Suprapubic skin (tissue), 4 donors: ENCODE measurements around the gene RAPGEF3. TPM values are rescaled to one million over a fixed set of nuclear protein-coding genes. Genes with fewer than 3 reads are reported as not detected.
A peak's percentile ranks its signal among the peaks of the same experiment; 100 is the strongest.

Source experiments
- DNase-seq, 2 donors: peaks; one replicate each; pipeline ENCODE4 v3.0.0-alpha.2; 2019; ENCODE audit warnings: low spot score in 2 of 2
- H3K27ac ChIP-seq: fragments of 200-600 bp; sonication (generic); one replicate; pipeline ENCODE4 v1.5.1; 2019
- H3K27me3 ChIP-seq: fragments of 200-600 bp; sonication (generic); one replicate; pipeline ENCODE4 v1.5.1; 2019
- H3K36me3 ChIP-seq: fragments of 200-600 bp; sonication (generic); one replicate; pipeline ENCODE4 v1.5.1; 2019
- H3K4me1 ChIP-seq: fragments of 200-600 bp; sonication (generic); one replicate; pipeline ENCODE4 v1.5.1; 2019
- H3K4me3 ChIP-seq: fragments of 200-600 bp; sonication (generic); one replicate; pipeline ENCODE4 v1.5.1; 2019; ENCODE audit warnings: mild to moderate bottlenecking
- H3K9me3 ChIP-seq: fragments of 200-600 bp; sonication (generic); one replicate; pipeline ENCODE4 v1.5.1; 2019
- CTCF ChIP-seq, 2 donors: fragments of 200-600 bp in 1 of 2; fragments of 450-650 bp in 1 of 2; sonication (generic) in 1 of 2; IDR thresholded peaks; one replicate each; pipeline ENCODE4 v1.5.1; 2016 to 2019; ENCODE audit warnings: antibody characterized with exemption in 2 of 2, mild to moderate bottlenecking in 1 of 2, moderate library complexity in 1 of 2
- EP300 ChIP-seq: sonication (generic); formaldehyde crosslinking; IDR thresholded peaks from one replicate; pipeline ENCODE4 v1.6.1; 2017; ENCODE audit warnings: antibody characterized with exemption
- POLR2A ChIP-seq, 2 donors: fragments of 450-650 bp; IDR thresholded peaks; one replicate each; pipeline ENCODE4 v1.6.1; 2017; ENCODE audit warnings: antibody characterized with exemption in 2 of 2, mild to moderate bottlenecking in 2 of 2, moderate library complexity in 2 of 2
- POLR2AphosphoS5 ChIP-seq, 3 donors: sonication (generic); formaldehyde crosslinking; IDR thresholded peaks; one replicate each; pipeline ENCODE4 v1.6.1; 2017; ENCODE audit warnings: antibody characterized with exemption in 3 of 3
- WGBS: methylation state at CpG from one replicate; pipeline ENCODE4 v1.1.5; 2018; 5-methylcytosine and 5-hydroxymethylcytosine counted together
- total RNA-seq, 4 donors: library from RNA; depleted of rRNA; stranded (reverse); fragments of >200 nt; gene quantifications; one replicate each; pipeline ENCODE4 v1.1.0, GENCODE V29; 2016

Gene RAPGEF3
- total RNA-seq, 4 donors from 2014 or later, result 9.3 to 48.9 (median 20.0) TPM

- Histone ChIP-seq H3K9me3 (no peaks in the 10 kb centered on the region), H3K27ac (no peak overlapping the region), H3K4me1 (peaks cover 66% of the 10 kb centered on the region), H3K27me3 (no peaks in the 10 kb centered on the region), H3K4me3 (no peak overlapping the region), H3K36me3 (no peaks in the 10 kb centered on the region)
- DNase-seq, result no peak
- TF ChIP-seq POLR2A (IDR thresholded peaks at IDR 0.05) (no peak), CTCF (IDR thresholded peaks at IDR 0.05) (no peak), EP300 (no peak), POLR2AphosphoS5 (IDR thresholded peaks at IDR 0.05) (no peak)
- WGBS, result 95% methylated on average over 2 of the region's 2 CpGs
Observed at GRCh38 chr12:47732504-47732903, 26.2 kb downstream of the RAPGEF3 start.

- WGBS, result 58% methylated on average over 5 of the region's 5 CpGs
- TF ChIP-seq POLR2AphosphoS5 (IDR thresholded peaks at IDR 0.05) (no peak), EP300 (no peak), CTCF (IDR thresholded peaks at IDR 0.05) (no peak), POLR2A (IDR thresholded peaks at IDR 0.05) (no peak)
- no peak overlapping the region for H3K4me3 ChIP-seq
- H3K9me3 ChIP-seq, result no peaks in the 10 kb centered on the region
- no peaks in the 10 kb centered on the region for H3K27me3 ChIP-seq
- no peak overlapping the region for H3K27ac ChIP-seq
- DNase-seq, result no peak
- no peaks in the 10 kb centered on the region for H3K36me3 ChIP-seq
- H3K4me1 ChIP-seq, result peaks cover 59% of the 10 kb centered on the region
Observed at GRCh38 chr12:47731723-47732122, 27.0 kb downstream of the RAPGEF3 start.

- no peak for DNase-seq
- TF ChIP-seq EP300, result no peak
- TF ChIP-seq CTCF (IDR thresholded peaks at IDR 0.05), result no peak
- no peak for TF ChIP-seq POLR2A (IDR thresholded peaks at IDR 0.05)
- no peak for TF ChIP-seq POLR2AphosphoS5 (IDR thresholded peaks at IDR 0.05)
- no peaks in the 10 kb centered on the region for H3K27me3 ChIP-seq
- 60% methylated on average over 8 of the region's 8 CpGs for WGBS
- H3K4me1 ChIP-seq, result peaks cover 59% of the 10 kb centered on the region
- H3K27ac ChIP-seq, result peak overlapping the region; percentile 20
- no peaks in the 10 kb centered on the region for H3K9me3 ChIP-seq
- H3K36me3 ChIP-seq, result no peaks in the 10 kb centered on the region
- H3K4me3 ChIP-seq, result no peak overlapping the region
Observed at GRCh38 chr12:47730341-47730744, 28.3 kb downstream of the RAPGEF3 start.

GRCh38 chr12:47729233-47729632, 29.4 kb downstream of the RAPGEF3 start:
- peaks cover 58% of the 10 kb centered on the region for H3K4me1 ChIP-seq
- 53% methylated on average over 3 of the region's 3 CpGs for WGBS
- no peak for TF ChIP-seq CTCF (IDR thresholded peaks at IDR 0.05)
- TF ChIP-seq POLR2A (IDR thresholded peaks at IDR 0.05), result no peak
- TF ChIP-seq POLR2AphosphoS5 (IDR thresholded peaks at IDR 0.05), result no peak
- TF ChIP-seq EP300, result no peak

GRCh38 chr12:47725893-47726292, 32.8 kb downstream of the RAPGEF3 start:
- H3K27ac ChIP-seq, result peak overlapping the region; percentile 84
- H3K4me1 ChIP-seq, result peaks cover 61% of the 10 kb centered on the region
- H3K36me3 ChIP-seq, result peaks cover 1% of the 10 kb centered on the region
- DNase-seq, result no peak
- no peaks in the 10 kb centered on the region for H3K27me3 ChIP-seq
- no peaks in the 10 kb centered on the region for H3K9me3 ChIP-seq
- 46% methylated on average over 4 of the region's 5 CpGs for WGBS
- no peak for TF ChIP-seq CTCF (IDR thresholded peaks at IDR 0.05)
- no peak for TF ChIP-seq POLR2A (IDR thresholded peaks at IDR 0.05)
- TF ChIP-seq POLR2AphosphoS5 (IDR thresholded peaks at IDR 0.05), result no peak
- TF ChIP-seq EP300, result no peak
- H3K4me3 ChIP-seq, result no peak overlapping the region

More at GRCh38 chr12:47729233-47729632, 29.4 kb downstream of the RAPGEF3 start:
- Histone ChIP-seq H3K27ac (no peak overlapping the region), H3K27me3 (no peaks in the 10 kb centered on the region), H3K36me3 (no peaks in the 10 kb centered on the region), H3K4me3 (no peak overlapping the region), H3K9me3 (no peaks in the 10 kb centered on the region)
- no peak for DNase-seq
